HEK293T (cell line): ENCODE results near the gene ATG2B.

Experiments
- CTCF ChIA-PET: fragments of 350-600 bp; formaldehyde crosslinking; extraction: SDS; loops from one replicate; lab custom pipeline; 2021; ENCODE audit warnings: antibody characterized with exemption, inconsistent platforms; lab: Yijun Ruan, JAX
- POLR2A ChIA-PET: fragments of 350-600 bp; formaldehyde crosslinking; extraction: SDS; loops from one replicate; lab custom pipeline; 2020; ENCODE audit warnings: antibody characterized with exemption, inconsistent platforms; lab: Yijun Ruan, JAX
- DNase-seq: peaks from one replicate; pipeline ENCODE4 v3.0.0; 2012; ENCODE audit warnings: mixed read lengths; ENCODE audit errors: extremely low spot score
- ARNT ChIP-seq: fragments of 450-650 bp; IDR thresholded peaks from 2 replicates; pipeline ENCODE4 v1.6.1; 2017; ENCODE audit warnings: mild to moderate bottlenecking
- BHLHE40 ChIP-seq: fragments of 450-650 bp; IDR thresholded peaks from 2 replicates; pipeline ENCODE4 v1.6.1; 2016; ENCODE audit warnings: mild to moderate bottlenecking, moderate library complexity, borderline replicate concordance
- CTBP1 ChIP-seq: fragments of 450-650 bp; IDR thresholded peaks from 2 replicates; pipeline ENCODE4 v1.6.1; 2016; ENCODE audit warnings: borderline replicate concordance
- ELF4 ChIP-seq: fragments of 450-650 bp; IDR thresholded peaks from 2 replicates; pipeline ENCODE4 v1.6.1; 2017; ENCODE audit warnings: antibody characterized with exemption
- FOXA1 ChIP-seq: fragments of 450-650 bp; IDR thresholded peaks from 2 replicates; pipeline ENCODE4 v1.6.1; 2016; ENCODE audit warnings: mild to moderate bottlenecking
- FOXK2 ChIP-seq: fragments of 450-650 bp; IDR thresholded peaks from 2 replicates; pipeline ENCODE4 v1.6.1; 2016; ENCODE audit warnings: mild to moderate bottlenecking
- FOXM1 ChIP-seq: fragments of 450-650 bp; IDR thresholded peaks from 2 replicates; pipeline ENCODE4 v1.6.1; 2017; ENCODE audit warnings: mild to moderate bottlenecking, borderline replicate concordance
- HDGF ChIP-seq: fragments of 450-650 bp; IDR thresholded peaks from 2 replicates; pipeline ENCODE4 v1.6.1; 2017; ENCODE audit warnings: antibody characterized with exemption, borderline replicate concordance
- L3MBTL2 ChIP-seq: fragments of 450-650 bp; conservative IDR thresholded peaks from 2 replicates; pipeline ENCODE4 v1.6.1; 2016; ENCODE audit warnings: mild to moderate bottlenecking
- LEF1 ChIP-seq: fragments of 450-650 bp; IDR thresholded peaks from 2 replicates; pipeline ENCODE4 v1.6.1; 2017; ENCODE audit warnings: mild to moderate bottlenecking, borderline replicate concordance
- NFRKB ChIP-seq: fragments of 450-650 bp; IDR thresholded peaks from 2 replicates; pipeline ENCODE4 v1.6.1; 2016; ENCODE audit warnings: mild to moderate bottlenecking, moderate library complexity
- PKNOX1 ChIP-seq: fragments of 450-650 bp; IDR thresholded peaks from 2 replicates; pipeline ENCODE4 v1.6.1; 2016
- SP1 ChIP-seq: fragments of 450-650 bp; IDR thresholded peaks from 2 replicates; pipeline ENCODE4 v1.6.1; 2017
- SUZ12 ChIP-seq: fragments of 450-650 bp; IDR thresholded peaks from 2 replicates; pipeline ENCODE4 v1.6.1; 2016; ENCODE audit warnings: mild to moderate bottlenecking
- TARDBP ChIP-seq: fragments of 450-650 bp; IDR thresholded peaks from 2 replicates; pipeline ENCODE4 v1.6.1; 2016
- ZNF384 ChIP-seq: fragments of 450-650 bp; IDR thresholded peaks from 2 replicates; pipeline ENCODE4 v1.6.1; 2016

Gene ATG2B

GRCh38 chr14:96383445-96383844 lies 20.3 kb upstream of the ATG2B start:
- TF ChIP-seq HDGF (no peak), FOXK2 (no peak), ARNT (no peak), FOXM1 (no peak), L3MBTL2 (no peak), SUZ12 (no peak), FOXA1 (no peak), CTBP1 (no peak), ZNF384 (no peak), NFRKB (no peak), LEF1 (no peak), ELF4 (no peak), SP1 (no peak), BHLHE40 (no peak)
- POLR2A ChIA-PET: no interaction called here
- DNase-seq: no peak
- CTCF ChIA-PET: no interaction called here

- ChIA-PET CTCF (no interaction called here), POLR2A (interaction anchor here (2.1 kb wide), 1 partner anchor 10 kb away, joined by 9 read pairs; no protein-coding TSS in a partner anchor)
- no peak for TF ChIP-seq SUZ12
- DNase-seq: no peak
These were observed 17.6 kb upstream of the ATG2B start for GRCh38 chr14:96380735-96381134.

GRCh38 chr14:96376093-96376492 lies 13.0 kb upstream of the ATG2B start:
- TF ChIP-seq L3MBTL2 (no peak), HDGF (no peak), PKNOX1 (no peak), CTBP1 (no peak), SUZ12 (no peak), BHLHE40 (no peak), ELF4 (no peak), FOXA1 (no peak), ZNF384 (no peak), NFRKB (no peak), LEF1 (no peak), TARDBP (no peak), ARNT (no peak), FOXK2 (no peak), SP1 (no peak), FOXM1 (no peak)
- ChIA-PET CTCF (no interaction called here), POLR2A (no interaction called here)
- no peak for DNase-seq

GRCh38 chr14:96373538-96373937 lies 10.4 kb upstream of the ATG2B start:
- no peak for DNase-seq
- no peak for TF ChIP-seq SUZ12
- ChIA-PET POLR2A (no interaction called here), CTCF (no interaction called here)

GRCh38 chr14:96370528-96370927 lies 7.4 kb upstream of the ATG2B start:
- no peak for DNase-seq
- ChIA-PET POLR2A (no interaction called here), CTCF (no interaction called here)
- TF ChIP-seq ARNT (no peak), L3MBTL2 (no peak)

GRCh38 chr14:96368534-96368933 lies 5.4 kb upstream of the ATG2B start:
- ChIA-PET CTCF (no interaction called here), POLR2A (no interaction called here)
- TF ChIP-seq ARNT: no peak
- DNase-seq: no peak

- no peak for DNase-seq
- CTCF ChIA-PET: no interaction called here
- TF ChIP-seq NFRKB: no peak
- no peak for TF ChIP-seq FOXK2
- no peak for TF ChIP-seq CTBP1
- no peak for TF ChIP-seq ARNT
- POLR2A ChIA-PET: no interaction called here
These were observed 1.8 kb upstream of the ATG2B start for GRCh38 chr14:96364962-96365361.

- ChIA-PET CTCF (no interaction called here), POLR2A (interaction anchor here (0.6 kb wide), 1 partner anchor 292 kb away, joined by 3 read pairs; no protein-coding TSS in a partner anchor)
- DNase-seq: peak; percentile 36
- TF ChIP-seq FOXM1 (no peak), BHLHE40 (no peak), L3MBTL2 (0 out of 2 replicates have a peak, but pooled peaks have one; percentile 8)
These were observed 703 bp upstream of the ATG2B start for GRCh38 chr14:96363751-96364336.
